ENCODE results near the gene PADI4.
"Not testable (repeated sequence)": the region's sequence is repeated elsewhere in the genome, so short reads cannot be mapped to it uniquely, and the experiment has no call there.

The PADI4 gene

GRCh38 chr1:17401841-17402240 lies 93.8 kb downstream of the PADI4 start:
- DNase-seq: no peak

GRCh38 chr1:17403081-17403480 lies 95.1 kb downstream of the PADI4 start:
- no peak for DNase-seq

- no peak for DNase-seq
Observed at GRCh38 chr1:17404034-17404684, 96.2 kb downstream of the PADI4 start.

- no peak for DNase-seq
Observed at GRCh38 chr1:17404820-17405219, 96.8 kb downstream of the PADI4 start.

GRCh38 chr1:17405898-17406759 lies 98.1 kb downstream of the PADI4 start:
- DNase-seq: no peak

GRCh38 chr1:17406760-17407475 lies 98.9 kb downstream of the PADI4 start:
- DNase-seq: not testable (repeated sequence)

- not testable (repeated sequence) for DNase-seq
Observed at GRCh38 chr1:17407786-17408514, 100.0 kb downstream of the PADI4 start.

- no peak for DNase-seq
Observed at GRCh38 chr1:17409391-17409811, 101.4 kb downstream of the PADI4 start.

GRCh38 chr1:17412093-17412870 lies 104.3 kb downstream of the PADI4 start:
- no peak for DNase-seq
